SU-DHL-6 (cell line): Measurements from ENCODE around the gene MAST2.

Experiments
- H2AFZ ChIP-seq: fragments of 200-600 bp; sonication (generic); 2 replicates; pipeline ENCODE4 v1.6.1; 2014; ENCODE audit warnings: low read depth, mild to moderate bottlenecking, moderate library complexity, mixed read lengths, antibody characterized with exemption, low read length; ENCODE audit not compliant: severe bottlenecking
- H3F3A ChIP-seq: fragments of 200-600 bp; shearing (Covaris generic); 2 replicates; pipeline ENCODE4 v1.6.0; 2016; ENCODE audit warnings: antibody characterized with exemption, mild to moderate bottlenecking; ENCODE audit not compliant: insufficient read depth
- H3K27ac ChIP-seq: fragments of 200-600 bp; sonication (generic); 2 replicates; pipeline ENCODE4 v1.5.1; 2016; ENCODE audit warnings: low read depth, mild to moderate bottlenecking, low read length, moderate library complexity, mixed read lengths
- H3K27me3 ChIP-seq: fragments of 200-600 bp; sonication (generic), shearing (Covaris generic); 2 replicates; pipeline ENCODE4 v1.6.0; 2014; ENCODE audit warnings: mild to moderate bottlenecking, low read length
- H3K36me3 ChIP-seq: fragments of 200-600 bp; sonication (generic); 2 replicates; pipeline ENCODE4 v1.6.1; 2014; ENCODE audit warnings: mild to moderate bottlenecking, low read length, mixed read lengths
- H3K4me2 ChIP-seq: fragments of 300-600, 200-600 bp; shearing (Covaris generic), sonication (generic); 2 replicates; pipeline ENCODE4 v1.6.0; 2014; ENCODE audit warnings: low read length, low read depth, mild to moderate bottlenecking; ENCODE audit not compliant: poor library complexity, severe bottlenecking
- H3K4me3 ChIP-seq: fragments of 200-600 bp; sonication (generic); 2 replicates; pipeline ENCODE4 v1.5.1; 2014; ENCODE audit warnings: antibody characterized with exemption, low read length, mild to moderate bottlenecking, mixed read lengths; ENCODE audit not compliant: insufficient read depth, poor library complexity, severe bottlenecking
- H3K79me2 ChIP-seq: fragments of 200-600 bp; sonication (generic); 2 replicates; pipeline ENCODE4 v1.6.1; 2014; ENCODE audit warnings: mild to moderate bottlenecking, low read length, moderate library complexity; ENCODE audit not compliant: insufficient read depth
- H3K9ac ChIP-seq: fragments of 200-600 bp; sonication (generic); 2 replicates; pipeline ENCODE4 v1.7.0; 2014; ENCODE audit warnings: mild to moderate bottlenecking, low read length
- H3K9me2 ChIP-seq: fragments of 200-600 bp; sonication (generic); replicated peaks from 2 replicates; pipeline ENCODE4 v1.6.1; 2014; ENCODE audit warnings: low read length; ENCODE audit not compliant: insufficient read depth
- H3K9me3 ChIP-seq: fragments of 200-600 bp; sonication (generic); 2 replicates; pipeline ENCODE4 v1.6.1; 2014; ENCODE audit warnings: low read length, mixed read lengths; ENCODE audit not compliant: insufficient read depth
- H4K20me1 ChIP-seq: fragments of 200-600 bp; sonication (generic); 2 replicates; pipeline ENCODE4 v1.6.1; 2014; ENCODE audit warnings: low read depth, mild to moderate bottlenecking, antibody characterized with exemption, low read length, moderate library complexity, mixed read lengths
- CTCF ChIP-seq: fragments of 200-600 bp; sonication (generic); IDR thresholded peaks from one replicate; pipeline ENCODE4 v1.5.1; 2017; ENCODE audit warnings: antibody characterized with exemption, mild to moderate bottlenecking, low read length, moderate library complexity; ENCODE audit not compliant: insufficient read depth, poor library complexity, severe bottlenecking
- EZH2phosphoT487 ChIP-seq: fragments of 200-600 bp; sonication (generic), shearing (Covaris generic); conservative IDR thresholded peaks from 2 replicates; pipeline ENCODE4 v1.6.1; 2018; ENCODE audit warnings: mild to moderate bottlenecking, antibody characterized with exemption, low read length, moderate library complexity, mixed read lengths

MAST2 gene

DNA sequence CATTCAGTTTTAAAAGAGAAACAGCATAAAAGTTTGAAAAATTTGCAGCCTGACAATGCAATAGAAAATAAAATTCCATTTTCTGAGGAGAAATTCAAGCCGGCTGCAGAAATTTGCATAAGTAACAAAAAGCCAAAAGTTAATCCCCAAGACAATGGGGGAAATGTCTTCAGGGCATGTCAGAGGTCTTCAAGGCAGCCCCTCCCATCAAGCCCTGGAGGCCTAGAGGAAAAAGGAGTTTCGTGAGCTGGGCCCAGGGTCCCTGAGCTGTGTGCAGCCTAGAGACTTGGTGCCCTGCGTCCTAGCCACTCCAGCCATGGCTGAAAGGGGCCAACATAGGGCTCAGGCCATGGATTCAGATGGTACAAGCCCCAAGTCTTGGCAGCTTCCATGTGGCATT is 254.4 kb downstream of the MAST2 start:
- Histone ChIP-seq H3K4me2 (no peak overlapping the region), H3K4me3 (no peak overlapping the region), H2AFZ (no peak overlapping the region), H3K27ac (no peak overlapping the region), H3K9ac (no peak overlapping the region), H3K36me3 (no peaks in the 10 kb centered on the region), H3K9me2 (no peaks in the 10 kb centered on the region), H3K79me2 (no peaks in the 10 kb centered on the region), H3K9me3 (no peaks in the 10 kb centered on the region), H4K20me1 (no peaks in the 10 kb centered on the region), H3K27me3 (no peaks in the 10 kb centered on the region), H3F3A (no peaks in the 10 kb centered on the region)
- TF ChIP-seq EZH2phosphoT487, result no peak

DNA sequence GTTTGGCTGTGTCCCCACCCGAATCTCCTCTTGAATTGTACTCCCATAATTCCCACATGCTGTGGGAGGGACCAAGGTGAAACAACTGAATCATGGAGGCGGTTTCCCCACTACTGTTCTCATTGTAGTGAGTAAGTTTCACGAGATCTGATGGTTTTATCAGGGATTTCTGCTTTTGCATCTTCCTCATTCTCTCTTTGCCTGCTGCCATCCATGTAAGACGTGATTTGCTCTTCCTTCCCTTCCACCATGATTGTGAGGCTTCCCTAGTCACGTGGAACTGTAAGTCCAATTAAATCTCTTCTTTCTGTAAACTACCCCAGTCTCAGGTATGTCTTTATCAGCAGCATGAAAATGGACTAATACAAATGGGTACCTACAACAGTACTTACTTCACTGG is 255.5 kb downstream of the MAST2 start:
- H3F3A ChIP-seq, result no peaks in the 10 kb centered on the region
- H2AFZ ChIP-seq, result no peak overlapping the region
- no peaks in the 10 kb centered on the region for H3K9me2 ChIP-seq
- no peak for TF ChIP-seq EZH2phosphoT487
- no peak for TF ChIP-seq CTCF
- no peak overlapping the region for H3K4me3 ChIP-seq
- no peaks in the 10 kb centered on the region for H3K9me3 ChIP-seq
- H3K9ac ChIP-seq, result no peak overlapping the region
- H3K36me3 ChIP-seq, result no peaks in the 10 kb centered on the region
- H3K27ac ChIP-seq, result no peak overlapping the region
- H3K4me2 ChIP-seq, result no peak overlapping the region
- no peaks in the 10 kb centered on the region for H4K20me1 ChIP-seq
- no peaks in the 10 kb centered on the region for H3K79me2 ChIP-seq
- H3K27me3 ChIP-seq, result no peaks in the 10 kb centered on the region

GRCh38 chr1:46061146-46061545 is 257.7 kb downstream of the MAST2 start:
- Histone ChIP-seq H3F3A (no peaks in the 10 kb centered on the region), H3K27ac (no peak overlapping the region), H3K9me3 (no peaks in the 10 kb centered on the region), H3K27me3 (no peaks in the 10 kb centered on the region), H3K4me2 (no peak overlapping the region), H2AFZ (no peak overlapping the region), H3K79me2 (no peaks in the 10 kb centered on the region), H3K36me3 (no peaks in the 10 kb centered on the region; the same call in 1 of the 2 replicates), H3K9me2 (no peaks in the 10 kb centered on the region), H3K4me3 (no peak overlapping the region), H3K9ac (no peak overlapping the region), H4K20me1 (no peaks in the 10 kb centered on the region)
- TF ChIP-seq CTCF, result no peak
- no peak for TF ChIP-seq EZH2phosphoT487

DNA sequence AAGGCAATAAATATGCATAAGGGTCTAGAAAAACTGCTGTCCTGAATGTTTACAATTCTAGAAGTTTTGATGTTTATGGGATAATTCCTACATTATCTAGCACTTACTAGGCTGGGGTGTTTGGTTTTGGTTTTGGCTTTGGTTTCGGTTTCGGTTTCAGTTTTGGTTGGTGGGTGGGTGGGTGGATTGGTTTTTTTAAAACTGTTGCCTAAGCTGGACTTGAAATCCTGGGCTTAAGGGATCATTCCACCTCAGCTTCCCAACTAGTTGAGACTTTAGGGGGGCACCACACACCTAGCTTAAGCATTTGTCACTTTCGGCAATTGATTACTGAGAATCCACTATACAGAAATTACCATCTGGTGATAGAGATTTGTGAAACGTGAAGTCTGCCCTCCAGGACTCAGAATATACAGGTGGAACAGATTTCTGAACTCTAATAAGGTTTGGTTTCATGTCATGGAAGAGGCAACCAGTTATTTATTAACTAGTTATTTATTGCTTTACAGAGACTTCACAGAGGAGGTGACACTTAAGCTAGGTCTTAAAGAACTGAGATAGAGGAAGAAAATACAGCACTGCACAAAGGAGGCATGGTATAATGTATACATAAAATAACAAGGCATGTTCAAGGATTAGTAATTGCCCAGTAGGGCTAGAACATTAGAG is 259.4 kb downstream of the MAST2 start:
- no peak overlapping the region for H3K27ac ChIP-seq
- H2AFZ ChIP-seq, result no peak overlapping the region
- H3K9ac ChIP-seq, result no peak overlapping the region
- no peaks in the 10 kb centered on the region; the same call in 1 of the 2 replicates for H3K36me3 ChIP-seq
- H3K9me3 ChIP-seq, result no peaks in the 10 kb centered on the region
- H3K79me2 ChIP-seq, result no peaks in the 10 kb centered on the region
- H3F3A ChIP-seq, result no peaks in the 10 kb centered on the region
- no peak overlapping the region for H3K4me3 ChIP-seq
- no peaks in the 10 kb centered on the region for H3K27me3 ChIP-seq
- H3K4me2 ChIP-seq, result no peak overlapping the region
- H4K20me1 ChIP-seq, result no peaks in the 10 kb centered on the region
- no peak for TF ChIP-seq CTCF
- TF ChIP-seq EZH2phosphoT487, result no peak
- no peaks in the 10 kb centered on the region for H3K9me2 ChIP-seq
